GM21717 (cell line): ENCODE measurements around the gene PANK4.
"Not testable (repeated sequence)": the region's sequence is repeated elsewhere in the genome, so short reads cannot be mapped to it uniquely, and the experiment has no call there.

Experiments used
- ATAC-seq: cut with Tn5 transposase; IDR thresholded peaks from one replicate; pipeline ENCODE4 v1.9.1; 2021; ENCODE audit warnings: mild to moderate bottlenecking, moderate library complexity; ENCODE audit not compliant: unreplicated experiment

The PANK4 gene

DNA sequence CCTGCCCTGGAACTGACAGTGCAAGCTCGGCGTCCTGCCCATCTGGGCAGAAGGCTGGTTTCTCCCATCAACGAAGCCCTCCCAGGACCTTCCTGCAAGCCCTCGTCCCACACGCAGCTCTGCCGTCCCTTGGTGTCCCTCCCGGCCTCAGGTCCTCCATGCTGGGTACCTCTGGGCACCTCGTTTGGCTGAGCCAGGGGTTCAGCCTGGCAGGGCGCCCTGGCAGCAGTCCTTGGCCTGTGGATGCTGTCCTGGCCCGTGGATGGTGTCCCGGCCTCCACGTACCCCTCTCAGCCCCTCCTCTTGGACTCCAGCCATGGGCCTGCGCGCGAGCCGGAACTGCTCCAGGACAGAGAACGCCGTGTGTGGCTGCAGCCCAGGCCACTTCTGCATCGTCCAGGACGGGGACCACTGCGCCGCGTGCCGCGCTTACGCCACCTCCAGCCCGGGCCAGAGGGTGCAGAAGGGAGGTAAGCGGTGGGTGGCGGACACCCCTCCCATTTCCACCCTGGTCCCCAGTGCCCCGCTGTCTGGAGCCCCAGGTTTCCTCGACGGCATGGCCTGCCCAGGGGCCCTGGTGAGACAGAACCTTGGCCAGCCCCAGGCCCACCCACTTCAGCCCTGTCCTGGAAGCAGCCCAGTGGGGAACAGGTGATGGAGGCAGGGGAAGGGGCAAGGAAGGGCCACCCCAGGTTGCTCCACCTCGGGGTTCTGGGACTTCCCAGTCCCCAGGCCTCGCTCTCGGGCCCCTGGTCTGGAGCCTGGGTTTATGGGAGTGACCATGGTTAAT, 33.3 kb upstream of the PANK4 start:
- ATAC-seq, result no peak

DNA sequence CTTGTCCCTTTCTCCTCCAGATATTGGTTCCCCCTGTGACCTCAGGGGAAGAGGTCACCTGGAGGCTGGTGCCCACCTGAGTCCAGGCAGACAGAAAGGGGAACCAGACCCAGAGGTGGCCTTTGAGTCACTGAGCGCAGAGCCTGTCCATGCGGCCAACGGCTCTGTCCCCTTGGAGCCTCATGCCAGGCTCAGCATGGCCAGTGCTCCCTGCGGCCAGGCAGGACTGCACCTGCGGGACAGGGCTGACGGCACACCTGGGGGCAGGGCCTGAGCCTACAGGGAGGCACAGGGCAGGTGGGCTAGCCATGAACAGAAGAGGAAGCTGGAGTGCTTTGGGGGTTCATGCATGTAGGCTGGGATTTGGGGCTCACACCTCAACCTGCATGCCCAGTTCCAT, 32.5 kb upstream of the PANK4 start:
- no peak for ATAC-seq

DNA sequence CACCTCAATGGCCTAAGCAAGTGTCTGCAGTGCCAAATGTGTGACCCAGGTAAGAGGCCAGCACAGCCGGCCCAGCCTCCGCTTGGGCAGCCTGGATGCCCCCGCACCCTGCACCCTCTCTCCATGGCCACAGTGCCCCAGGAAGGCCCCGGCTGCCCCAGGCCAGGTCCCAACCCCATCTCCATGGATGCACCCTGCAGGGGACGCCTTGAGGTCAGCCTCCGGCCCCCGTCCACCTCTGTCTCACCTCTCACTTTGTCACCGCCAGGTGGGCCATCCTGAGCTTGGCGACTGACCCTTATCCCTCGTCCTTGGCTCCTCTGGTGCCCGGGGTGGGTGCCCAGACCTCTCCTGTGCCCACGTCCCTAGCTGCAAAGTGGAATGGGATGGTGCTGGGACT, 32.0 kb upstream of the PANK4 start:
- no peak for ATAC-seq

DNA sequence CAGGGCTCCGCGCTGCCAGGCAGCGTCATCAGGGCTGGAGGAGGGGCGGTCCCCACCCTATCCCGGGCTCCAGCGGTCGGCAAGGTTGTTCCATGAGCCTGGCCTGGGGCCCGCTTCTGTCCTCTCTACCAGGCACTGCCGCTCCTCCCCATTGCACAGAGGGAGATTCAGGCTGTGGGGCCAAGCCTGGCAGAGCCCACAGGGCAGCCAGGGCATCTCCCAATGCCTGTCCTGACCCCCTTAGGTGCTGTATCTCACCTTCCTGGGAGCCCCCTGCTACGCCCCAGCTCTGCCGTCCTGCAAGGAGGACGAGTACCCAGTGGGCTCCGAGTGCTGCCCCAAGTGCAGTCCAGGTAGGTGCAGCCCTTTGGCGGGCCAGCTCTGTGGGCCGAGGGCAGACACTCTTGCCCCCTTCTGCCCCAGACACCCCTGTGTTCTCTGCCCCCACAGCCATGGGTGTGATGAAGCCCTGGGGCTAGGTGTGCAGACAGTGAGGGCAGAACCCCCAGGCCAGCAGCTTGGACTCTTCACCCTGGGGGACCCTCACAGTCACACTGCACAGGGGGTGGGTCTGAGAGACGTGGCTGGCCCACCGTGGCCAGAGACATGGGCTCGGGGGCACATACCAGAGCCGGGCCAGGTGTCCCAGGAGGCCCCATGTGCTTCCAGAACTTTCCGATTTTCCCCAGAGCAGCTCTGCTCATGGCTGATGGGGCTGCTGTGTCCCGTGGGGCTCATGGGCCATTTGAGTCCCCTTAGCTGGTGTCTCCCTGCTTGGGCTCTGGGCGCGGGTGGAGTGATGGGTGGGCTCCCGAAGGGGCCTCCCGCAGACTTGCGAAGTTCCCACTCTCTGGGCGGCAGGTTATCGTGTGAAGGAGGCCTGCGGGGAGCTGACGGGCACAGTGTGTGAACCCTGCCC, 31.3 kb upstream of the PANK4 start:
- ATAC-seq, result no peak

DNA sequence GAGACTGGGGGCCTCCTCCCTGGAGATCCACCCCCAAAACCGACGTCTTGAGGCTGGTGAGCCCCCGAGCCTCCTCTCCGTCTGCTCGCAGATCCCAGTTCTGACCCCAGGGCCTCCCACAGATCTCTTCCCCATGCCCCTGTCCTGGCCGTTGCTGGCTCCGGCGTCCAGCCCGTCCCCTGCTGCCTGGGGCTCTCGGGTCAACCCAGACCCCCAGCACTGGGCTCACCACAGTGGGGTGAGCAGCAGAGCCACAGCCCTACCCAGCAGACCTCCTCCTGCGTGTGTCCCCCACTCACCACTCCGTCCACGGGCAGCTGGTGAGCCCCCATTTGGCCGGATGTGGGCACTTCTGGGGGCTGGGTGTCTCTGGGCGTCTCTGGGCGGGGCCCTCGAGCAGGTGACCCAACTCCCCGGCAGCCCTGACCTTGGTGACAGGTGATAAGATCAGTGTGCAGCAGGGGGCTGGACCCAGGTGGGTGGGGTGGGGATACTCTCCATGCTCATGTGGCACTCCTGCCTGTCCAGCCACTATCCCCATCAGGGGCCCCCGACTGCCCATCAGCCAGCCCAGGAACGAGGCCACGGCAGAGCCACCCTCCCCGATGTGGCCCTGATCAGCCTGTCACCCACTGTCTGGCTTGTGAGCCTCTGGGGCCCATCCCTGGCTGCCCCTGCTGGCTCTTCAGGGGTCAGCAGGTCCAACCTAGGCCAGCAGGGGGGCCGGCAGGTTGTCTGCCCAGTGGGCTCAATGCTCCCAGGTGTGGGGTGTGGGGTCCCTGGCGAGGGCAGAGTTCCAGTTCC, 30.5 kb upstream of the PANK4 start:
- no peak for ATAC-seq

DNA sequence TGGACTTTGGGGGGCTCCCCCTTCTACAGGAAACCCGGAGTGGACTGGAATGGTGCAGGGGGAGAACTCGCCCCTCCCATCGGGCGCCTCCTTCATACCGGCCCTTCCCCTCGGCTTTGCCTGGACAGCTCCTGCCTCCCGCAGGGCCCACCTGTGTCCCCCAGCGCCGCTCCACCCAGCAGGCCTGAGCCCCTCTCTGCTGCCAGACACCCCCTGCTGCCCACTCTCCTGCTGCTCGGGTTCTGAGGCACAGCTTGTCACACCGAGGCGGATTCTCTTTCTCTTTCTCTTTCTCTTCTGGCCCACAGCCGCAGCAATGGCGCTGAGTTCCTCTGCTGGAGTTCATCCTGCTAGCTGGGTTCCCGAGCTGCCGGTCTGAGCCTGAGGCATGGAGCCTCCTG, 29.9 kb upstream of the PANK4 start, which contains the start of gene TNFRSF14:
TNFRSF14 (plus strand) TSS at position 95 of the 401 bp plus-strand sequence; CDS start at position 389, 294 bp downstream.
- peak; percentile 35 for ATAC-seq

DNA sequence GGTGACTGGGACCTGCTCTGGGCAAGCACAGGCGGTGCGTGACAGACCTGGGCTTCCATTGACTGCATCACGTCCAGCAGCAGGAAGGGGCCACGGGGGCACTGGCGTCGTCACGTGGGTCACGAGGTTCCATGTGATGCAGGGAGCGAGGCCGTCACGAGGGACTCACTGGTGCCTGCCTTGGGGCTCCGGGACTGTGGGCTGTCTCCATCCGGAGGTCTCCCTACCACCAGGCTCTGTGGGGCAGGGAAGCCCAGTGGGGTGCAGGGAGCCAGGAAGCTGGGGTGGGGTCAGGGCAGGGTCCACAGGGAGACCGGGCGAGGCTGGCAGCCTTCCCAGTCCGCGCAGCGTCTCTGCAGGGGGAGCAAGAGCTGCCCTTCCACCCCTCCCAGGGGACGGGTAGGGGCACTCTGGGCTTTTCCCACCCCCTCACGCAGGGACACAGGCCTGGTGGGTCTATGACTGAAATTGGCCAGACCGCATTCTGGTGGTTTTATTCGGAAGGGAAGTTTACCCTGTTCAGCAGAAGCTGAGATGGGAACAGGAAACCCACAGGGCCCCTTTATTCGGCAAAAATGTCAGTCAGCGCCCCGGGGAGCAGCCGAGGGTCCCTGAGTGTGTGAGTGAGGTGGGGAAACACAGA, 29.4 kb upstream of the PANK4 start:
- ATAC-seq, result peak; percentile 33

DNA sequence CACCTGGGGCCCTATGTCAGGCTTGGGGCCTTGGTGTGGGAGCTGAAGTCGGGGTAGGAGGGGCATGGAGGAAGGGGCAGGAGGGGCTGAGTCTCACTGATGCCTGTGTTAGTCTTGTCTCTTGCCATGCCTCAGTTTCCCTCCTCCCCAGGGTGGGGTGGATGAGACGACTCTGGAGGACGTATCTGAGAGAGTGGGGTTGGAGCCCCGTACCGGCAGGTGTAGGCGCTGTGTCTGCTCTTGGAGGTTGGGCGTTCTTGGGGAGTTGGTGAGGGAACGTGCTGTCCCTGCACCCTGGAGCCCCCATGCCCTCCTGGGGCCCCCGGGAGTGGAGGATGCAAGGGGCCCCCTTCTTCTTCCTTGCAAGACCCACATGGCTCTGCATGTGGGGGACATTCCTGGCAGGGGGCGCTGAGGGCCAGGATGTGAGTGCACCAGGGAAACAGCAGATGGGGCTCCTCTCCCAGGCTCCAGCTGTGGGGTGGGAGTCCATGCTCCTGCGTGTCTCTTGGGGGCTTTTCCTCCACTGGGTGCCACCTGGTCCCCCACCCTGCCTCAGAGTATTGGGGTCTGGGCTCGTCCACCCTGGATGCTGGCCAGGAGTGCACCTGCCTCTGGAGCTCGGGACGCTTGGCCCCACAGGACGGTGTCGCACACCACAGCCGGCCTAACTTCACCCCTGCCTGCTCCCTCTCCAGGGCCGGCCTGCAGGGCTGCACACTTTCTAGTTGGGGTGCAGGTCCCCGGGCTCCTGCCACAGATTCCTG, 28.4 kb upstream of the PANK4 start:
- ATAC-seq, result no peak

DNA sequence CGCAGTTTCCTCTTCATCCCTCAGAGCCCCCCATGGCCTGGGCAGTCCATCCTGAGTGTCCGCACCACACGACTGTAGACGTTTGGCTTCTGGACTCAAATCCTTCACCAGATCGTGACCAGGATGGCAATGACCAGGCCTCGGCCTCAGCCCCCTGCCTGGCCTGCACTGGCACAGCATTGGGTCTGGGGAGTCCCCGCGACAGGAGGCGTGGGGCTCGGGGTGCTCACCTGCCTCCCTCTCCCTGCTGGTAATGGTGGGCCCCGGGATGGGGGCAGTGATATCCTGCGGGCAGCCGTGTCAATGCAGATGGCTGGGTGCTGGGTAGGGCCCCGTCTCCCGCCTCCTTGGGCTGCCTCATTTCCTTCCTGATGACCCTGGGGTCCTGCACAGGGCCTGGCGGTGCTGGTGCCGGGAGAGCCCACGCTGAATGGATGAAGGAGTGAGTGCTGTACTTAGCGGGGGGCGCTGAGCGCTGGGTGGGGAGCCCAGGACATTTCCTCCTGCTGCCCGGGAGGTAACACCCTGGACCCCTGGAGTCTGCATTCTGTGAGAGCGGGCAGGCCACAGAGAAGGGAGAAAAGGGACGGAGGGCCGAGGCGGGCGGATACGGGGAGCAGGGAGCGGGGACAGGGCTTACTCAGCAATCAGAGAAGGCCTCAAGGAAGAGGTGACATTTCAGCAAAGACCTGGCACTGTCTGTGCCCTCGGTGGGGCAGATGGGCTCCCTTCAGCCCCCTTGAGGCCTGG, 27.6 kb upstream of the PANK4 start:
- ATAC-seq, result no peak

DNA sequence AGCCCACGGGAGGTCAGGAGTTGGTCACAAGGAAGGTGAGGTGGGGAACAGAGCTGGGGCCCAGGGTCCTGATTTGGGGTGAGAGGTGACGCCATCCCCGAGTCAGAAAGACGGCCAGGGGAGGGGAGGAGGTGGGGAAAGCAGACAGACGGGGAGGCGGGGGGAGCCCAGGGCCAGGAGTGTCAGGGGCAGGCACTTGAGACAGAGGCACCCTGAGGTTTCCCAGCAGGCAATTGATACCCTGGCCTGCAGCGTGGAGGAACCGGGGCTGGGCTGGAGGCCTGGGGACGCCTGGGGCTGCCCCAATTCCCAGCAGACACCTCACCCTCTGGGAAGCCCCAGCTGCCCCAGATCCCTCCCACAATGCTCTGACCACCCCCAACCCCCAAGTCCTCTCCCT, 26.7 kb upstream of the PANK4 start:
- ATAC-seq, result not testable (repeated sequence)

DNA sequence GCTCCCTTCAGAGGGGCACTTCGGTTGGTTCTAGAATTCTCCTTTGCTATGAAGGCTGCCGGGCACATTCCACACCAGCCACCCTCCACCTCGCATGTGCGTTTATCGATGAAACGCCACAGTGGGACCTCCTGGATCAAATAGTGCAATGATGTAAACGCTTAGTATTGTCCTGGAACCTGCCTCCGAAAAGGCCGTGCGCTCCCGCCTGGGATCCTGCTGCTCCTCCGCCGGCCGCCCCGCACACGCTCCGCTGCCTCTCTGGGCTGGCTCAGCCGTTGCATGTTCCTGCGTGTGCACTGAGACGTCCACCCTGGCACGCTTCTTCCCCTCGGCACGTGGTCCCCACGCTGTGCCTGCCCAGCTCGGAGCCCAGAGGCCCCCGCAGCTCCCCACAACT, 25.8 kb upstream of the PANK4 start:
- ATAC-seq, result no peak

DNA sequence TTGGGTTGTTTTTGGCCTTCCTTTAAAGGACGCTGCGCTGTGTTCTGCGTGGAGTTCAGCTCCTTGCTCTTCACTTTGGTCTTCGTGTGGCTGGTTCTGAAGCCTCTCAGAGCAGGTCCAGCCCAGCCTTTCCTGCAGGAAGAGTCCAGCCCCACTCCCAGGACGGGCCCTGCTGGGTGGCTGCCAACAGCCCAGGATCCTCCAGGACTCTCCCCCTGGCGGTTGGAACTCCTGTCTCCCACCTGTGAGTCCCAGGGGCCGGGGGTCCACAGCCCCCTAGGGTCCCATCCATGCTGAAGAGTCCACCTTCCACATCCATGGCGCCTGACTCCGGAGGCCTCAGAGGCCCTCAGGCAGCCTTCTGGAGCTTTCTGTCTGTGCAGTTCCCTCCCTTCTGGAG, 25.1 kb upstream of the PANK4 start:
- not testable (repeated sequence) for ATAC-seq

DNA sequence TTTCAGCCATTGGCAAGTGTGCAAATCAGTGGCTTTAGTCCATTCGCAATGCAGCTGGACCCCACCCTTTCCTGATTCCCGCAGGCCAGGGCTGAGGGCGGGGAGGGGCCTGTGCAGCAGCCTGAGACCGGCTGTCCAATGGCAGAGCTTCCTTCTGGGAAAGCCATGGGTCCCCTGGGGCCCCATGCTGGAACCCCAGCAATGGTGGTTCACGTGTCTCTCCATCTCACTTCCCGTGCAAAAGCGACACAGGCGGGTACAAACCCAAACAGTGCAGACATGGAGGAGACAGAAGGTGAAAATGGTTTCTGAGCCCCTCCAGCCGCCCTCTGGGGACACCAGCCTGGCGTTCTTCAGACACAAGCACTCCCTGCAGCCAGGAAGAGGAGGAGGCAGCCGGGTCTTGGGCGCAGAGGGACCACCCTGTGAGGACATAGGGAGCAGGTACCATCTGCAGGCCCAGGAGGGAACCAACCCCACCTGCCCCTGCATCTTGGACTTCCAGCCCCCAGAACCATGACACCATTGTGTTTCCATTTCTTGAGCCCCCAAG, 24.0 kb upstream of the PANK4 start:
- ATAC-seq, result not testable (repeated sequence)

DNA sequence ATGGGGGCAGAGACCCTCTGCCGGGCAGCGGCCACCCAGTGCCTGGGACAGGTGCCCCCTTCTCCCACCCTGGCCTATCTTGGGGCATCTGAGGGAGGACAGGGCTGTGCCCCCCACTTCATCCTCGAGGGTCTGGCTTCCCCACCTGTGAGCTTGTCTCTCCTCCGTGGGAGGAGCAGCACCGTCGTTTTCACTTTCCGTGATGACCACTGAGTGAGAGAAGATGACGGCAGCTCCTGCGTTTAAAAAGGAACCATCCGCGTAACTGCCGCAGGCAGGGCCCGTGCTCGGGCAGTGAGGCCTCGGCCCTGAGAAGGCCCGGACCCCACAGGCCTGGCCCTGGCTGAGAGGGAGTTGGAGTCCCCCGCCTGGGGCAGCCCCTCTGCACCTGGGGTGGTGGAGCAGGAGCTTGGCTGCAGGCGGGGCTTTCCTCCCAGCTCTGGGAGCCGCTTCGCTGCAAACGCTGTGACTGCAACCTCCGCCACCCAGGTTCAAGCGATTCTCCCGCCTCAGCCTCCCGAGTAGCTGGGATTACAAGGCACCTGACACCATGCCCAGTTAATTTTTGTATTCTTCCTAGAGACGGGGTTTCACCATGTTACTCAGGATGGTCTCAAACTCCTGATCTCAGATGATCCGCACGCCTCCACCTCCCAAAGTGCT, 23.1 kb upstream of the PANK4 start:
- ATAC-seq, result not testable (repeated sequence)

DNA sequence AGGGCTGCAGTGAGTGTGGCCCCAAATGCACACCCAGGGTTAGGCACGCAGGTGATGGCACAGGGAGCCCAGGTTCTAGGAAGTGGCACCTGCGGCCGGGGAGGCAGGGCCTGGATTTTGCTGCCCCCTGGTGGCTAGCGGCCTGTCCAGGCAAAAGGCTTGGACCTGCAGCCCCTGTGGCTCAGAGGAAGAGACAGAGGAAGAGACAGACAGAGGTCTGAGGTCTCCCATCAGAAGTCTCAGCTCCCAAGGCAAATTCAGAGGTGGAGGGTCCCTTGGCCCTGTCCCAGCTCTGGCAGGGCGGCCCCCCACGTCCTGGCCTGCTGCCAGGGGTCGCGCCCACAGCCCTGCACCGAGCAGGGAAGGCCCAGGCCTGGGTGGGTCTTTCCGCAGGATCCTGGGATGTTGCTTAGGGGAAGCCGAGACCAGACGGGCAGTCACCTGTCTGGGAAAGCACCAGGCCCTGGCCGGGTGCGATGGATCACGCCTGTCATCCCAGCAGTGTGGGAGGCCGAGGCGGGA, 21.7 kb upstream of the PANK4 start:
- ATAC-seq, result peak; percentile 19

DNA sequence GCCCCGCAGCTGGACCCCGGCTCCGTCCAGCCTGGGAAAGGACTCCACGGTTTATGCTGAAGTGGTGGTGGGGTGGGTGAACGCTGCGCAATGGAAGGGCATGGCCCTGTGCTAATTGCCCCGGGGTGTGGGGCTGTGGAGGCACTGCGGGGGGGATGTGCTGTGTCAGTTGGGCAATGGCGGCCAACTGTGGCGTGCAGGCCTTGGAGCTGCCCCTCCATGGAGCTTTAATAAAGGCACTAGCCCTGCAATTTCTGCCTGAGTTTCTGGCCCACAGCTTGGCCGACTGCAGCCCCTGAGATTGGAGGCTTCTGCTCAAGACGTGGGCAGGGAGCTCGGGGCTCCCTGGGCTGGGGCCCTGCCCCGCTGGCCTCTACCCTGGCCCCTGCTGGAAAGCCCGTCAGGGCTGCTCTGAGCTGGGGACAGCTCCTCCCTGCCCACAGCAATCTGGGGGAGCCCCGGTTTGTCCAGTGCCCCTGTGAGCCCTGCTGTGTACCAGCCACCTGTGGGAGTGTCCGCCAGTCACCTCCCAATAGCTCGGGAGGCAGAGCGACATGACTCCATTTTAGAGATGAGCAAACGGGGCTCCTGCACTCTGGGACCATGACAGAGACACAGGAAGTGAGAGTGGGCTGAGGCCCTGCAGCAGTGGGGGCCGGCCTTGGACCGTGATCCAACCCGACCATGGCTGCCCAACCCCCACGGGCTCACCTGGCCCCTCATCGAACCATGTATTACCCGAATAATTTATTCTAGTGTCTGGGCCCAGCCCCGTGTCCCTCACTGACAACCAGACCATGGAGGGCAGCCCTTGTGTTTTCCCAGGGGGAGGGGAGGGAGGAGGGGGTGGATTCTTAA, 21.0 kb upstream of the PANK4 start:
- no peak for ATAC-seq
